ENCODE measurements around the gene MRPS35.
"Not testable (repeated sequence)": the region's sequence is repeated elsewhere in the genome, so short reads cannot be mapped to it uniquely, and the experiment has no call there.

Gene MRPS35

GRCh38 chr12:27709212-27709931 is 1.3 kb upstream of the MRPS35 start:
- DNase-seq, result no peak

DNA sequence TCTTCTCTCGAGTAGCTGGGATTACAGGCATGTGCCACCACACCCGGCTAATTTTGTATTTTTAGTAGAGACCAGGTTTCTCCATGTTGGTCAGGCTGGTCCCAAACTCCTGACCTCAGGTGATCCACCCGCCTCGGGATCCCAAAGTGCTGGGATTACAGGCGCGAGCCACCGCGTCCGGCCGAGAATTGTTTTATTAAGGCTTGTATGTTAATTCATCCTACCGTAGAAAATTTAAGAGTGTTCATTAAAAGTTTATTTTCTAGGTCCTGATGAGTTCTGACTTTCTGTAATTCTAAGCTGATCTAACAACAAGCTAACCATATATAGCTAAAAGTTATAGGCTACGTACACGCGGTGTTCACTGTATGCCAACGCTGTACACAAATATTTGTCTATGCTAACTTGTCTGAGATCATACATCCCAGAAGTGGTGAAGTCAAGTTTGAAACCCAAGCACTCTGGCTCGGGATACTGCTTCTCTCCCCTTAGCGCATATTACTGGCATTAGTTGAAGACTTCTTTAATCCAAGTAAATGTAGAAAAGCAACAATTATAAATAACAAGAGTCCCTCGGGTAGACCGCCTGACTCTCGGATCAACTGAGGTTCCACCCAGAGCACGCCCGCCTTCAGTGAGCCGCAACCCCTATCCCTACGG is 570 bp upstream of the MRPS35 start:
- DNase-seq, result peak; percentile 35 to 58 (median 46)

- no peak for DNase-seq
These were observed 668 bp downstream of the MRPS35 start for GRCh38 chr12:27711317-27711682.

DNA sequence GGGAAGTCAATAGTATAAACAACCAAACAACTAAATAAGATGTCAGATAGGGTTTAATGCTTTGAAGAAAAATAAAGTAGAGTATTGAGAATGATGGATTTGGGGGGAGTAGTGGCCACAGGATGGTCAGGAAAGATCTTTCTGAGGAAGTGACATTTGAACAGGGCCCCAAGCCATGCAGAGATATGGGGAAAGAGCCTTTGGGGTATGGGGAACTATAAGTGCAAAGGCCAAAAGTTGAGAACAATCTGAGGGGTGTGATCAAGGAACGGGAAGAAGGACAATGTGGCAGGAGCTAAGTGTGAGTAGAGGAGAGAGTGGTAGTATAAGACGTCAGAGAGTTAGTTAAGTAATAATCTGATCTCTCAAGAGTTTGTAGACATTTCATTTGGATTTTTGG is 1.3 kb downstream of the MRPS35 start:
- DNase-seq, result peak; percentile 34 to 76 (median 54)

GRCh38 chr12:27723212-27723611 is 12.6 kb downstream of the MRPS35 start:
- DNase-seq, result no peak

GRCh38 chr12:27730097-27730588 is 19.5 kb downstream of the MRPS35 start:
- DNase-seq, result no peak

DNA sequence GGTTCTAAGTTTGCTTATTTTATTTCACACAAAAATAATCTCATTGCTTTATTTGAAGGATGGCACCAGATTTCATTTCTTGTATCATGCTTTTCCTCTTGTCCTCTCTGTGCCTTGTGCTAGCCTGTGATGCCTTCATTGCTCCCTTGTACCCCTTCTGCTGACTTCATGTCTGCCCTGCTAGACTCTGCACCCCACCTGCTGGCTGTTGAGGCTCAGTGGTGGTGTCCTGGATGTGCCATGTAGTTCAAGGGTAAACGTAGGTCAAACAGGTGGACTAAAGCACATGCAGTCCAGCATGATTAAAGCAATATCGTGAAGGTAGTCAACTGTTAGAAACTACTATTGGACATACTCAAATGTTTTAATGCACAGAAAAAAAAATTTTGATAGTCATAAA is 21.6 kb downstream of the MRPS35 start:
- no peak for DNase-seq

DNA sequence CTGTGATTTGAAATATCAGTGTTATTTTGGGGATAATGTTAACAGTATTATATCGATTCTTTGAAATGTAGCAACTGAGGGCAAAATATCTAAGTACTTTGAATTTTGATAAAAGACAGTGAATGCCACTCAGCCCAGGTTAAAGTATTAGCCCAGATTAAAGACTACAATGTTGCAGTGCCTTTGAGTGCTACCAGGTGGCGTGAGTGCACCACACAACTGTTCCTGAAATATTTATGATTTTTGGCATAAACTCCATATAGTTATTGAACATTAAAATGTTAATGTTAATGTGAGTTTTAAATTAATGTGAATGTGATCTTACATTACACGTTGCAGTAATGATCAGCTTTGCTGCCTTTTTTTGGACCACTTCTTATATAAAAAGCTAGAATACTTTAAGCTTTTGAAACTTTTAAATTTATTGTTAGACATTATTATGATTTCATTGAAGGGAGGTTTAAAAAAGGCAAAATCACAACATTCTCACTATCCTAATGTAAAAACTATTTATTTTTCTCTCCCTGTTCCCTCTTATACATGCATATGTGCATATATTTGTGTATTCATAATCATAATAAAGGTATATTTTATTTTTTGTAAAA is 22.5 kb downstream of the MRPS35 start:
- DNase-seq, result peak; percentile 38 to 58 (median 47)

DNA sequence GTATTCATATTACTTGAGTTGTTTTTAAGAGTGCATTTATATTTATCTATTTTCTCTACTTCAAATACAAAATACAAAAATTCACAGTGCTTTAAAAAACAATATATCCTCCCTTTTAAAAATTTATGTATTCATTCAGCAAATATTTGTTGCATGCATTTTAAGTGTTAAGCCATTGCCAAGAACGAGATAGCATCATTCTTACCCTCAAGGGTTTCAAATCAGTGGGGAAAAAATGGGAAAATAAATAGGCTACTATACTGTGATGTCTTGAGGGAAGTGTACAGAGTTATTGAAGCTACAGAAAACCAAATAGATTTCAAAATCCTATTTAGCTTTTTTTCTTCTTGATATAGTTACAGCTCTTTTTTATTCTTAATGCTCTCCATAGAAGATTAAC is 23.2 kb downstream of the MRPS35 start:
- no peak for DNase-seq

GRCh38 chr12:27734321-27734720 is 23.7 kb downstream of the MRPS35 start:
- DNase-seq, result not testable (repeated sequence)

DNA sequence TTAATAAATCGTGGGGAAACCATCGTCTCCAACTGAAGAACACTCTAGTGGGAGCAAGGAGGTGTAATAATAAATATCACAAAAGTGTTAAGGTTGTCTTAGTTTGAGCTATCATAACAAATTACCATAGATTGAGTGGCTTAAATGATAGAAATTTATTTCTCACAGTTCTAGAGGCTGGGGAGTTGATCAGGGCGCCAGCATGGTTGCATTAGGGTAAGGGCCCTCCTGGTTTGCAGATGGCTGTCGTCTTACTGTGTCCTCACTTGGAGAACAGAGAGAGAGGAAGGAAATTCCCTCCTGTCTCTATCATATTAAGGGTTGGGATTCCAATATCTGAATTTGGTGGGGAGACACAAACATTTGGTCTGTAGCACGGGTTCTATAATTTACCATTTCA is 33.0 kb downstream of the MRPS35 start:
- DNase-seq, result no peak

DNA sequence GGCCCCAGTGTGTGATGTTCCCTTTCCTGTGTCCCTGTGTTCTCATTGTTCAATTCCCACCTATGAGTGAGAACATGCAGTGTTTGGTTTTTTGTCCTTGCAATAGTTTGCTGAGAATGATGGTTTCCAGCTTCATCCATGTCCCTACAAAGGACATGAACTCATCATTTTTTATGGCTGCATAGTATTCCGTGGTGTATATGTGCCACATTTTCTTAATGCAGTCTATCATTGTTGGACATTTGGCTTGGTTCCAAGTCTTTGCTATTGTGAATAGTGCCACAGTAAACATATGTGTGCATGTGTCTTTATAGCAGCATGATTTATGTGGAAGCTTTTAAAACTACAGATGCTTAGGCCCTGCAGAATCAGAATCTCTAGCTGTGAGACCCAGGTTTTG is 35.1 kb downstream of the MRPS35 start:
- DNase-seq, result not testable (repeated sequence)

GRCh38 chr12:27747111-27747820 is 36.6 kb downstream of the MRPS35 start:
- DNase-seq, result no peak

GRCh38 chr12:27751386-27752047 is 40.9 kb downstream of the MRPS35 start:
- DNase-seq, result no peak

GRCh38 chr12:27754795-27755194 is 44.2 kb downstream of the MRPS35 start:
- no peak for DNase-seq

GRCh38 chr12:27756670-27757195 is 46.1 kb downstream of the MRPS35 start:
- DNase-seq, result no peak

DNA sequence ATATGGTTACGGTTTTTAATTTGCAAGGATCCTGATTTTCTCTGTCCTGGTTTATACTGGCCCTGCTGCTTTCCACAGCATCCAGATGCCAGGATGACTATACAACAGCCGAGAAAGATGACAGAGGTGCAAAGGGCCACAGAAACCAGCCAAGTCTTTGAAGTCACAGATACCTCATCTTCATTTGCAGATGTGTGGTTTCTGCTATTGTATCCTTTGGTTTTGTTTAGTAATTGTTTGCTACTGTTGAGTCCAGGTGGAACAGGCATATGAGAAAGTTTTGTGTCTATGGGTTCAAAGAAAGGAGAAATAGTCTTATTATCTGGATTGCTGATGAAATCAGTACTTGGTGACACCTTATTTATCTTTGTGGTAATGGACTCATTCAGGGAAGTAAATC is 52.1 kb downstream of the MRPS35 start:
- DNase-seq, result no peak

DNA sequence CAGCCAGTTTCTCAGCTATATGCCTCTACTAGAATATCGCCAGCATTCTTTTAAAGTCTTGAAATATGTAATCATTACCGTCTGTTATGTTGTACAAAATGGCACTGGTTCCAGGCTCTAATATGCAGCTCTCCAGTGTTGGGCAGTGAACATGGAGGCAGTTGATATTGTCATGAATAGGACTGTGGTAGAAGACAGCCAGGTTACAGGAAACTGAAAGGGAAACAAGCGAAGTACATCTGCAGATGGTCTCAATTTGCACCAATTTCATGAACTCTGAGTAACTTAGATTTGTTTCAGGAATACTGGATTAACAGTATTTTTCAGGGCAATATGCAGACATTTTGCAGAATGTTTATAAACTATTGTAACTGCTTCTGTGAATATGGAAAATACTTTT is 56.0 kb downstream of the MRPS35 start:
- no peak for DNase-seq

- DNase-seq, result no peak
These were observed 58.6 kb downstream of the MRPS35 start for GRCh38 chr12:27769142-27769673.

DNA sequence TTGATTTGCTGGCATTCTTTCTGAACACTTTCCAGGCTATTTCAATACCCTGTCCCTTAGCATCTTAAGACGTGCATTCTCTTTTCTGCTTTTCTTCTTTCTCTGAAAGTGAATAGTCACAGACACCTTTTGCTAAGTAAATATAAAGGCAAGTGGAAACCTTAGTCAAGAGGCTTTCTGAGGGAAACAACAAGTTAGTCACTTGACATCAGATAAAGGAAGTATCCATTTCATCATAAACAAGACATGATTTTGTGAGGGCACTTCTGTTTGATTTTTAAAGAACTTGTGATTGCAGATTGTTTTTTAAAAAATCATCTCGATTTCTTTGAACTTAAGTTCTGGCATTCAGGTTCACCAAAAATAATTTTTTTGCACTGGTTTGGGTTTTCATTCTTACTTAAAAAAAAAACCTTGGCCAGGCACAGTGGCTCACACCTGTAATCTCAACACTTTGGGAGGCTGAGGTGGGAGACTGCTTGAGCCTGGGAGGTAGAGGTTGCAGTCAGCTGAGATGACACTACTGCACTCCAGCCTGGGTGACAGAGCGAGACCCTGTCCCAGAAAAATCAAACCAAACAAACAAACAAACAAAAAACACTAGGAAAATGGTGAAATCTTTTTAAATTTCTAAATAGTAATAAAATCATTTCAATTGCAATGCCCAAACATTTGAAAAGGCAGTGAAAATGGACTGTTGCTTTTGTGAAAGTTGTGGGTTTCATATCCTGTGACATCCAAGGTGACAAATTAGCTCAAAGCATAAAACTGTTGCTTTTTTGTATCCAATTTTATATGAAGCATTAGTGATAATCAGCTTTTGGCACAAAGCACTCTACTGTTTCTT is 61.1 kb downstream of the MRPS35 start:
- DNase-seq, result peak; percentile 10 to 68 (median 37)

Measured in suppressor macrophage (primary cell).